Lung (tissue), 12 donors: ENCODE data around the gene SRC. TPM values are rescaled to one million over a fixed set of nuclear protein-coding genes. Genes with fewer than 3 reads are reported as not detected.
A peak's percentile ranks its signal among the peaks of the same experiment; 100 is the strongest.

Experiments
- ATAC-seq: fragments of 200-7000 bp; cut with Tn5 transposase; one replicate; pipeline ENCODE4 v1.9.1; 2020; ENCODE audit warnings: moderate number of reproducible peaks; ENCODE audit not compliant: insufficient read depth, low FRiP score
- DNase-seq, 3 donors: peaks; one replicate each; pipeline ENCODE4 v3.0.0-alpha.2; 2013 to 2017
- H3K27ac ChIP-seq, 2 donors: one replicate each; pipeline ENCODE4 v1.5.1; 2013; ENCODE audit warnings: mild to moderate bottlenecking in 2 of 2, moderate library complexity in 2 of 2, control low read depth in 1 of 2, inconsistent platforms in 1 of 2, low read depth in 1 of 2, low read length in 1 of 2
- H3K27me3 ChIP-seq, 3 donors: one replicate each; pipeline ENCODE4 v1.5.1; 2013; ENCODE audit warnings: low read length in 2 of 3; ENCODE audit not compliant: control insufficient read depth in 3 of 3, insufficient read depth in 3 of 3
- H3K36me3 ChIP-seq, 4 donors: one replicate each; pipeline ENCODE4 v1.5.1; 2013; ENCODE audit warnings: low read length in 4 of 4, mild to moderate bottlenecking in 1 of 4, moderate library complexity in 1 of 4; ENCODE audit not compliant: control insufficient read depth in 4 of 4, insufficient read depth in 4 of 4
- H3K4me1 ChIP-seq, 5 donors: one replicate each; pipeline ENCODE4 v1.5.1; 2013; ENCODE audit warnings: low read length in 5 of 5, mild to moderate bottlenecking in 2 of 5, moderate library complexity in 1 of 5; ENCODE audit not compliant: control insufficient read depth in 5 of 5, insufficient read depth in 5 of 5
- H3K4me3 ChIP-seq: one replicate; pipeline ENCODE4 v1.5.1; 2013; ENCODE audit warnings: mild to moderate bottlenecking, control low read depth, moderate library complexity
- H3K9ac ChIP-seq, 2 donors: one replicate each; pipeline ENCODE4 v1.5.1; 2013; ENCODE audit warnings: low read length in 2 of 2, control low read depth in 1 of 2; ENCODE audit not compliant: insufficient read depth in 1 of 2
- H3K9me3 ChIP-seq, 4 donors: one replicate each; pipeline ENCODE4 v1.5.1; 2013; ENCODE audit warnings: low read length in 3 of 4, mild to moderate bottlenecking in 1 of 4, moderate library complexity in 1 of 4; ENCODE audit not compliant: control insufficient read depth in 4 of 4, insufficient read depth in 3 of 4
- WGBS, 2 donors: extraction: QIAGEN DNeasy Blood & Tissue Kit; methylation state at CpG; one replicate each; pipeline ENCODE4 v1.1.7; 2013; 5-methylcytosine and 5-hydroxymethylcytosine counted together
- polyA plus RNA-seq, 2 donors: library from polyadenylated mRNA; stranded (reverse); fragments of 200-250 nt; gene quantifications; one replicate each; pipeline ENCODE4 v1.2.1, GENCODE V29; 2013
- total RNA-seq, 2 donors: library from RNA; depleted of rRNA in 1 of 2; stranded (reverse); fragments of >200 nt in 1 of 2; gene quantifications; one replicate each; pipeline ENCODE4 v1.2.1, GENCODE V29; 2014 to 2021
- TF ChIP-seq, protein P1 (sequence below): IDR thresholded peaks from 2 replicates; pipeline ENCODE4 v1.5.1; 2012; ENCODE audit warnings: mild to moderate bottlenecking; ENCODE audit errors: control extremely low read depth, extremely low read depth
- donor health status: control.
- donor health status: control.
- donor health status: Bipolar disorder and iron deficiency.
- donor health status: healthy.
- donor health status: DM: yes; HTN: yes; CAD: no.

SRC gene
- total and polyA plus RNA-seq, 4 donors = 35.6 to 69.5 (median 50.1) TPM

DNA sequence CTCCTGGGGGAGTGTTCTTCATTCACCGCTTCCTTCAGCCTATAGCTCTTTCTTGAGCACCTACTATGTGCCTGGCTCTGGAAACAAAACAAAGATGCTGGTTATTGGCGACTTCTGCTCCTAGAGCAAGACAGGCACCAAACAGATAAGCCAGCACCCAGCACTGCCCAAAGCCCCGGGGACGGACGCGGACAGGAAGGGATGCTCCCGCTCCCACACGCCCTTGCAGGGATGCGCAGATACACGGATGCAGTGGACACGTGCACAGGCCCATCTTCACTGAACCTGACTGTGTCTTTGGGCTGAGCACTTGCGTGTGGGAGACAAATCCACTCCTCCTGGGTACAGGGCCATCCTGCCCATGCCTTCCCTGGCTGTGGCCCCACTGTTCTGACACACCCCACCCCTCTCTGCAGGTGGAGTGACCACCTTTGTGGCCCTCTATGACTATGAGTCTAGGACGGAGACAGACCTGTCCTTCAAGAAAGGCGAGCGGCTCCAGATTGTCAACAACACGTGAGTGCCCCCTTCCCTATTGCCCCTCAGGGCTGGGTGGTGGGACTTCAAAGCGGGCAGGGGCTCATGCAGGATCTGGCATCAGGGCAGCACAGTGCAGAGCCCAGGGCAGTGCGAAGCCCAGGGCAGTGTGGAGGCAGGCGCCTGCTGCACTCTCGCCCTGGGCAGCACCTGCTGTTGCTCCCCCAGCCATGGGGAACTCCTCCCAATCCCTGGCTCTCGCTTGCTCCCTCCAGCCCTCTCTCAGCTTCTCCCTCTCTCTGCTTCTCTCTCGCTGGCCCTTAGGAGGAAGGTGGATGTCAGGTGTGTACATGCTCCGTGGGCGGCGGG lies 39.9 kb downstream of the SRC start:
- Histone ChIP-seq H3K36me3 (peaks cover 0 to 27% (median 21%) of the 10 kb centered on the region in 4 donors), H3K9ac (no peak overlapping the region), H3K27ac (no peak overlapping the region), H3K27me3 (no peaks in the 10 kb centered on the region), H3K9me3 (no peaks in the 10 kb centered on the region), H3K4me1 (peaks cover 0 to 4% (median 0%) of the 10 kb centered on the region in 5 donors), H3K4me3 (no peak overlapping the region)
- ATAC-seq (no peak), DNase-seq (peak in 1 of 3 donors; percentile 9)
- WGBS, 2 donors = 96 to 97% methylated on average over 25 of the region's 25 CpGs
- TF ChIP-seq, protein P1, sequence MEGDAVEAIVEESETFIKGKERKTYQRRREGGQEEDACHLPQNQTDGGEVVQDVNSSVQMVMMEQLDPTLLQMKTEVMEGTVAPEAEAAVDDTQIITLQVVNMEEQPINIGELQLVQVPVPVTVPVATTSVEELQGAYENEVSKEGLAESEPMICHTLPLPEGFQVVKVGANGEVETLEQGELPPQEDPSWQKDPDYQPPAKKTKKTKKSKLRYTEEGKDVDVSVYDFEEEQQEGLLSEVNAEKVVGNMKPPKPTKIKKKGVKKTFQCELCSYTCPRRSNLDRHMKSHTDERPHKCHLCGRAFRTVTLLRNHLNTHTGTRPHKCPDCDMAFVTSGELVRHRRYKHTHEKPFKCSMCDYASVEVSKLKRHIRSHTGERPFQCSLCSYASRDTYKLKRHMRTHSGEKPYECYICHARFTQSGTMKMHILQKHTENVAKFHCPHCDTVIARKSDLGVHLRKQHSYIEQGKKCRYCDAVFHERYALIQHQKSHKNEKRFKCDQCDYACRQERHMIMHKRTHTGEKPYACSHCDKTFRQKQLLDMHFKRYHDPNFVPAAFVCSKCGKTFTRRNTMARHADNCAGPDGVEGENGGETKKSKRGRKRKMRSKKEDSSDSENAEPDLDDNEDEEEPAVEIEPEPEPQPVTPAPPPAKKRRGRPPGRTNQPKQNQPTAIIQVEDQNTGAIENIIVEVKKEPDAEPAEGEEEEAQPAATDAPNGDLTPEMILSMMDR = no peak

DNA sequence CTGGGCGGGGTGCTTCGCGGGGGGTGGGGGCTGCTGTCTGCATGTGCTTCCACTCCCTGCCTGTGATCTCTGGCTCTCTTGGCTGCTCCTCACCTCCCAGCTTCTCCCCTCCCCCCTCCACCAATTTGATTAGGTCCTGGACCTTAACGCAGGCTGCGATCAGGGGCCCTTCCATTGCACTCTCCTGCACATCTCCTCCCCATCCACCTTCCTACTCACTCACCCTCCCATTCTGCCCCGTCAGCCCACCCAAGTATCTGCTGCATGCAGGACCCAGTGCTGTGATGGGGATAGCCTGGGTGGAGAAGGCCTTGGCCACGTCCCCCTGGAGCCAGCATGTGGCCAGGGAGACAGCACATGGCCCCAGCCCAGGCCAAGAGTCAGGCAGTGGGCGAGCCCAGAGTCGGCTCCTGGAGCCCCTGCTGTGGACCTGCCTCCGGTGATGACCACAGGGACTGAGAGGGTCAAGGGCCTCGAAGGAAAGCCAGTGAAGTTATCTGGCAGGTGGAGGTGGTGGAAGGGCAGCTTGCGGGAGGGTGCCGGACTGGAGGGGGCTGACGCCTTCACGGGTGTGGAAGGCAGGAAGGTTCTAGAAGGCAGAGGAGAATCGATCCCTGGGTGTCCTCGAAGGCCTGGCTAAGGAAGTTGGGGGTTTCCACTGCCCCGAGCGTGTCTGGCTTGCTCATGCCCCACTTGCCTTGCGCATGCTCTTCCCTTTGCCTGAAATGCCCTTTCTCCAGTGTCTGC lies 40.7 kb downstream of the SRC start:
- H3K27ac ChIP-seq = no peak overlapping the region
- 86 to 88% methylated on average over 19 to 20 of the region's 20 CpGs for WGBS, 2 donors
- no peaks in the 10 kb centered on the region for H3K9me3 ChIP-seq
- DNase-seq (peak in 1 of 3 donors; percentile 10), ATAC-seq (no peak)
- no peak overlapping the region for H3K4me3 ChIP-seq
- peaks cover 0 to 4% (median 0%) of the 10 kb centered on the region in 5 donors for H3K4me1 ChIP-seq
- TF ChIP-seq, protein P1 = no peak
- peaks cover 0 to 27% (median 20%) of the 10 kb centered on the region in 4 donors for H3K36me3 ChIP-seq
- H3K9ac ChIP-seq = no peak overlapping the region
- no peaks in the 10 kb centered on the region for H3K27me3 ChIP-seq

DNA sequence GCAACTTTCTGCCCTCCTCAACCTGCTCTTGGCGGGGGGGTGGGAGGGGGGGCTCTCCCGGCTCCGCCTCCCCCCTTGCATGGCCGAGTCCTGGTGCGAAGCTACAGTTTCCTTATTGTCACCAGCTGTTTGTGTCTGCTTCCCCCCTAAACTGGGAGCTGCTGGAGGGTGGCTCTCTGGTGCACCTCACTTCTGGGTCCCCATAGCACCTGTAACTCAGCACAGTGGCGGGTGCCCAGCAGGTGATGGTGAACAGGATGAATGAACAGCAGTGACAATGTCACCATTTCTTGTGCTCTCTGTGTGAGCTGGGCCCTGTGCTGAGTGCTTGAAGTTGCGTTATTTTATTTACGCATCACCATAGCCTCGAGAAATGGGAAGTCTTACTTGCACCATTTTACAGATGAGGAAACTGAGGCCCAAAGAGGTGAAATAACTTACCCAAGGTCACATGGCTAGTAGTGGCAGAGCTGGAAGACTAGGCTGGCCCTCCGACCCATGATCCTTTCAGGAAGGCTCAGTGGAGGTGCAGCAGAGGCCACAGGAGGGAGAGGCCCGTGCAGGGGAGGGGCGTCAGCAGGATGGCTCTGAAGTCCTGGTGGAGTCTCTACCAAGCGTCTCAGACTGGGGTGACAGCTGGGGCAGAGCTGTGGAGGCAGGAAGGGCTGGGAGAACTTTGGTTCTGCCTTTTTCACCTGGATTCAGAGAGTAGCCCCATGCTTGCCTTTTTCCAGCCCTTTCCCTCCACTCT lies 41.8 kb downstream of the SRC start:
- Histone ChIP-seq H3K4me3 (no peak overlapping the region), H3K9me3 (no peaks in the 10 kb centered on the region), H3K9ac (no peak overlapping the region), H3K27ac (no peak overlapping the region), H3K4me1 (peaks cover 0 to 2% (median 0%) of the 10 kb centered on the region in 5 donors), H3K36me3 (peaks cover 0 to 27% (median 20%) of the 10 kb centered on the region in 4 donors), H3K27me3 (no peaks in the 10 kb centered on the region)
- no peak for ATAC-seq
- 84 to 87% methylated on average over 13 of the region's 13 CpGs for WGBS, 2 donors
- TF ChIP-seq, protein P1 = no peak
- peak in 1 of 3 donors; percentile 1 for DNase-seq
